Activated naive CD8-positive, alpha-beta T cell (primary cell): Measurements from ENCODE around the gene LYPD1.
"Not testable (repeated sequence)": the region's sequence is repeated elsewhere in the genome, so short reads cannot be mapped to it uniquely, and the experiment has no call there.

Source experiments
- H3K27ac Mint-ChIP-seq: one replicate; pipeline ENCODE4 v1.8.0; 2021; ENCODE audit warnings: mixed read lengths
- H3K27me3 Mint-ChIP-seq: one replicate; pipeline ENCODE4 v1.8.0; 2021; ENCODE audit warnings: mixed read lengths
- H3K36me3 Mint-ChIP-seq: one replicate; pipeline ENCODE4 v1.8.0; 2021; ENCODE audit warnings: mixed read lengths
- H3K4me1 Mint-ChIP-seq: one replicate; pipeline ENCODE4 v1.8.0; 2021; ENCODE audit warnings: low read depth, mixed read lengths
- H3K4me3 Mint-ChIP-seq: one replicate; pipeline ENCODE4 v1.8.0; 2021; ENCODE audit warnings: mild to moderate bottlenecking, mixed read lengths
- H3K9me3 Mint-ChIP-seq: one replicate; pipeline ENCODE4 v1.8.0; 2021; ENCODE audit warnings: low read depth, mixed read lengths

LYPD1 gene, protein sequence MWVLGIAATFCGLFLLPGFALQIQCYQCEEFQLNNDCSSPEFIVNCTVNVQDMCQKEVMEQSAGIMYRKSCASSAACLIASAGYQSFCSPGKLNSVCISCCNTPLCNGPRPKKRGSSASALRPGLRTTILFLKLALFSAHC

DNA sequence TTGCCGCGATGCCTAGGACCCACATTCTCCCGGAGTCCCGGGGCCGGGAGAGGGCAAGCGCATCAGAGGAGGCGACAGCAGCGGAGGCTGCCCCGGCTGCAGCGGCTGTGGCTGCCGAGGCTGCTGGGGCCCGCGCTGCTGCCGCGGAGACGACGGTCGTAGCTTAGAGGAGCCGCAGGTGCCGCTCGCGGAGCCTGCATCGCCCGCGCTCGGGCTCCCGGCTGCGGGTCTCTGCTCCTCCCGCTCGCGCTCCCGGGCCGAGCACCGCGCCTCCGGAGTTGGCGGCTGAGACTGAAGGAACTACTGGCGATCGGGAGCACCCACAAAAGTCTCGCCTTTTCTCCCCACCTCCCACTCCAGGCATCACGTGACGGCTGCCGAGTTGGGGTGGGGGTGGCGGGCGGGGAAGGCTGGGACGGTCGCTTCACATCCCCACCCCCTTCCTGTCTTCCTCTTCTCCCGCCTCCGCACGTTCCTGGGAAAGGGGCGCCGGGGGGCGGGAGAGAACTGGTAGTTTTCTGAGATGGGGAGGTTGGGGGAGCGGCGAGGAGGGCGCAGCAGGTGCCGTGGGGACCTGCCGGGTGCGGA is at the start of gene LYPD1:
Gene LYPD1, minus strand, starts transcription at position 298 of the 588 bp plus-strand sequence. Its CDS starts 273 bp downstream, at position 25.
- Mint-ChIP-seq H3K27me3 (peaks cover 16% of the 10 kb centered on the region), H3K4me3 (no peak within 1 kb of the TSS), H3K9me3 (no peaks in the 10 kb centered on the region)

DNA sequence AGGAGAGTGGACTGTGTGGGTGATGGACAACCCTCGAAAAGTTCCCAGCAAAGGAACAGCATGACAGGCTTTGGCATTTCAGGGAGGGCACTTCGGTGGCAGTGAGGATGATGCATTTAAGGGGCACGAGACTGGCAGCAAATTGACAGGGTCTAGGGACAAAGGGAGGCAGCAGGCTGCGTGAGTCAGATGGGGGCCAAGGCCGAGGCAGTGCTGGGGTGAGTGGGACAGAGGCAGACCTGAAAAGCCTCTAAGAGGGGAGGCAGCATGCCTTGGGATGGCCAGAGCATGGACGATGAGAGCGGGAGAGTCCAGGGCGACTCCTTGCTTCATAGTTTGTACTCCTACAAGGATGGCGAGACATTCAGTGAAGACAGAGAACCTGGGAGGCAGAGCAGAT is 49.5 kb upstream of the LYPD1 start:
- H3K9me3 Mint-ChIP-seq = no peaks in the 10 kb centered on the region
- H3K27ac Mint-ChIP-seq = no peak overlapping the region
- no peaks in the 10 kb centered on the region for H3K36me3 Mint-ChIP-seq

More for the DNA sequence above, at the start of gene LYPD1:
- Mint-ChIP-seq H3K4me1 (peaks cover 5% of the 10 kb centered on the region), H3K36me3 (no peaks in the 10 kb centered on the region), H3K27ac (no peak within 1 kb of the TSS)

DNA sequence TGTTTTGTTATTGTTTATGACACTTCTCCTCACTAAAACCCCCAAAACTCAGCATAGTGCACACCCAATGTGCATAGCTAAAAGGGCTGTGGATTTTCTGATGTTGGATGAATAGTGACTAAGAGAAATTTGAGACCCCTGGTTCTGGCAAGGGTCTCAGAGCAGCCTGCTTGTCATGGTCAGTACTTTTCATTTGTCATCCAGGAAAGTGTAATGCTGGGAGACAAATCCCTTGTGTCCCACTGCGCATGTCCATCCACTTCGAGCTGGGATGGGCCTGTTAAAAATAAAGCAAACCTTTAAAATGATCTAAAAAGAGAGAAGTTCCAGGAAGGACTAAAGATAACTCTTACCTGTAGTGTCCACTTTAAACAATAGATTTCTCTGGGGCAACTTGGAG is 46.9 kb upstream of the LYPD1 start:
- Mint-ChIP-seq H3K27me3 (no peaks in the 10 kb centered on the region), H3K9me3 (no peaks in the 10 kb centered on the region), H3K4me1 (no peaks in the 10 kb centered on the region), H3K27ac (no peak overlapping the region), H3K4me3 (no peak overlapping the region), H3K36me3 (no peaks in the 10 kb centered on the region)

More for the DNA sequence above, 49.5 kb upstream of the LYPD1 start:
- H3K4me3 Mint-ChIP-seq = no peak overlapping the region
- H3K27me3 Mint-ChIP-seq = no peaks in the 10 kb centered on the region
- H3K4me1 Mint-ChIP-seq = no peaks in the 10 kb centered on the region

DNA sequence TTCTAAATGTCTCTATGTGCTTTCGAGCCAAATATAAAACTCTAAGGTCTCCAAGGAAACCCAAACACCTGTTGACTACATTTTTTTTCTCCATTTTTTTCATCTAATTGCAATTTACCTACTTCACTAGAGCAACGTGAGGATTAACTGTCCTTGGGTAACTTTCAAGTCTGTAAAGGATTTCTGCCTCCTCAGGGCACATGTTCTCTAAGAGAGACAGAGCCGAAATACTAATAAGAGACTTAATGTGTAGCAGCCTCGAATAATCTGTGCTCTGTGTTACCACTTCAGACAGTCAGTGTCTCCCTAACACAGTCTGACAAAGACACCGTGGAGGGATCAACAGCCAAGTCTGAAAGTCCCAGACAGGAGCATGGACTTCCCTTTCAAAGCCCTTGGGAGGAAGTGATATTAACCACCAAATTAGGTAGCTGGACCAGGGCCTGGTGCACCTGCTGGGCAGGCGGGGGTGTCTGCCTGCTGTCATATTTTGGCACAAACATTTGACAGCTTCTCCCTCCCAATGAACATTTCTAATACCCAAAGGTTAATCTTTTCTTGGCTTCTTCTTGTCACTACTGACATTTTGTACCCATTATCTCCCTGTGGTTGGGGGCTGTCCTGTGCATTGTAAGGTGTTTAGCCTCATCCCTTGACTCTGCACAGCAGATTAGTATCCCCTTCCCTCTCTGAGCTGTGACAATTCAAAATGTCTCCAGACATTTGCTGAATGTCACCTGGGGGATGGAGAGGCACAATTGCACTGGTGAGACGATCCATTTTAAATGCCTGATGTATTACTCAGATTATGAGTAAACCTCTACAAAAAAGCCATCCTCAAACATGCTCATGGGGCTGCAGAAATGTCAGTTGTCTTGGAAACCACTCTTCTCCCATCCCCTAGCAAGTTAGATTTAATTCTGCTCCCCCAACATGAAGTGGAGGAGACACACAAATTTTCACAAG is 45.7 kb upstream of the LYPD1 start:
- H3K9me3 Mint-ChIP-seq = no peaks in the 10 kb centered on the region
- H3K27me3 Mint-ChIP-seq = no peaks in the 10 kb centered on the region
- no peak overlapping the region for H3K27ac Mint-ChIP-seq
- no peak overlapping the region for H3K4me3 Mint-ChIP-seq
- H3K4me1 Mint-ChIP-seq = no peaks in the 10 kb centered on the region
- no peaks in the 10 kb centered on the region for H3K36me3 Mint-ChIP-seq

DNA sequence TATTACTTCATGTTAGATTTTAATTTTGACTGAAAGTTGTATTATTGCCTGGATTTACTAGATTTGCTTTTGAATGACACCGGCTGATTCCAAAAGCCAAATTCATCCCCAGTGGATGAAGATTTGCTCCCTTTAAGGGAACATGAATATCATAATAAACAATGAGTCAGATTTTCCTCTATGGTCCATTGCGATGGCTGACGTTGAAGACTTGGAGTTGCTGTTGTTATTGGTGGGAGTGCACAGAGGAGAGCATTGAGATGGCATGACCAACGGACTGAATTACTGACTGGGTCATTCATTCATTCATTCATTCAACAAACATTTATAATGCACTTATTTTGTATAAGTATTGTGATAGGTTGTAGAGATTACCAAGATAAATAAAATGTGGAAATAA is 33.4 kb upstream of the LYPD1 start:
- H3K36me3 Mint-ChIP-seq = no peaks in the 10 kb centered on the region
- no peak overlapping the region for H3K27ac Mint-ChIP-seq
- H3K9me3 Mint-ChIP-seq = peaks cover 3% of the 10 kb centered on the region
- no peak overlapping the region for H3K4me3 Mint-ChIP-seq
- no peaks in the 10 kb centered on the region for H3K4me1 Mint-ChIP-seq
- no peaks in the 10 kb centered on the region for H3K27me3 Mint-ChIP-seq

DNA sequence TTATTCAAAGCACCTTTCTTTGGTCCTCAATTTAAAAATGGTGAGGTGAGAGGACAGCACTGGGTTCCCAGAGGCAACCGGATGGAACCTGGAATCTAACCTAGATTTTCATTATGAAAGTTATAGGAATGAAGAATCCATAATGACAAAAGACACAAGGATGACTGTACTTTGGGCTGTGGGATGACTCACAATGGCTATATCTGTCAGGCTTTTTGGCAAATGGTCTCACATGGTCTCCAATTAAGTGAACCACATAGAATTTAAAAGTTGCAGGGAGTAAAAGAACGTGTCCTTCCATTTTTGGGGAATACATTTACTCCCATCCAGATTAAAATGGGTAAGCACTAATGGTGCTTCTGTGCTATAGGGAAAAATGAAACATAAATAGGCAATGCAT is 31.8 kb upstream of the LYPD1 start:
- H3K36me3 Mint-ChIP-seq = no peaks in the 10 kb centered on the region
- no peak overlapping the region for H3K27ac Mint-ChIP-seq
- no peaks in the 10 kb centered on the region for H3K4me1 Mint-ChIP-seq
- no peaks in the 10 kb centered on the region for H3K27me3 Mint-ChIP-seq
- H3K9me3 Mint-ChIP-seq = peaks cover 3% of the 10 kb centered on the region
- no peak overlapping the region for H3K4me3 Mint-ChIP-seq

DNA sequence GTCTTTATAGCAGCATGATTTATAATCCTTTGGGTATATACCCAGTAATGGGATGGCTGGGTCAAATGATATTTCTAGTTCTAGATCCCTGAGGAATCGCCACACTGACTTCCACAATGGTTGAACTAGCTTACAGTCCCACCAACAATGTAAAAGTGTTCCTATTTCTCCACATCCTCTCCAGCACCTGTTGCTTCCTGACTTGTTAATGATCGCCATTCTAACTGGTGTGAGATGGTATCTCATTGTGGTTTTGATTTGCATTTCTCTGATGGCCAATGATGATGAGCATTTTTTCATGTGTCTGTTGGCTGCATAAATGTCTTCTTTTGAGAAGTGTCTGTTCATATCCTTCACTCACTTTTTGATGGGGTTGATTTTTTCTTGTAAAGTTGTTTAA is 29.8 kb upstream of the LYPD1 start:
- H3K4me1 Mint-ChIP-seq, H3K27me3 Mint-ChIP-seq, H3K9me3 Mint-ChIP-seq, H3K36me3 Mint-ChIP-seq, H3K27ac Mint-ChIP-seq, H3K4me3 Mint-ChIP-seq: not testable (repeated sequence)

DNA sequence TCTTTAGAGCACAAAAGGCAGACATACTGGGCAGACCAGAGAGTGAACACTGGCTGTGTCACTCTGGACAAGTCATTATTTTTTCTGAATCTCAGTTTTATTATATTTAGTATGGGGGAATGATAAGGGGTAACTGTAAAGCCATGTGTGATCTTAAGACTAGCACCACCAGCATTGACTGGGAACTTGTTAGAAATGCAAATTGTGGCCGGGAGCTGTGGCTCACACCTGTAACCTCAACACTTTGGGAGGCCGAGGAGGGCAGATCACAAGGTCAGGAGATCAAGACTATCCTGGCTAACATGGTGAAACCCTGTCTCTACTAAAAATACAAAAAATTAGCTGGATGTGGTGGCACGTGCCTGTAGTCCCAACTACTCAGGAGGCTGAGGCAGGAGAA is 28.3 kb upstream of the LYPD1 start:
- H3K27me3 Mint-ChIP-seq, H3K4me1 Mint-ChIP-seq, H3K4me3 Mint-ChIP-seq, H3K27ac Mint-ChIP-seq, H3K9me3 Mint-ChIP-seq, H3K36me3 Mint-ChIP-seq: not testable (repeated sequence)

DNA sequence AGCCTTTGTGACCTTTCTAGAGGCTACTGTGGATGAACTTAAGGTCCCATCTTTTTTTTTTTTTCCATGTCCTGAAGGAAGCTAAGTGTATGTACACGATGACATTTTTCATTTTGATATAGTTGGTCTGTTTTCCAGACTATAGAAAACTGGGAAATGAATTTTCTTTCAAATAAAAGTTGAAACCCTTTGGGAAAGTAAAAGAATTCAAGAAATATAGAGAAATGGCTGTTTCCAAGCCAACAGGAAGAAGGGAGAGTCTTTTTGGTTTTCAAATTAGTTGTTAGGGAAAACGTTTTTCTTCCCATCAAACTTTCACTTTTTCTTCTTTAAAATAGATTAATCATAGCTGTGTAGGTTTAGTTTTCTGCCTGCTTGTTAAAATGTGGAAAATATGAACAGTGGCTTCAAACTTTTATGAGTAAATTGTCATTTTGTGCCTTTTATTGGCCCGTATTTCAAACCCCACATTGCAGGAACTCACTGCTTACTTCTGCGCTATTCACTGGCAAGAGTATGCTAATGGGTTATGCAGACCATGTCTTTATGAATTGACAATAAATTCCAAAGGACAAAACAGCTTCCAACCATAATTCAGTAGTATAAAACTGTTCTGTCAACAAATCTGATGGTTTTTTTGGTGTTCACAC is 27.7 kb upstream of the LYPD1 start:
- Mint-ChIP-seq H3K36me3 (no peaks in the 10 kb centered on the region), H3K27me3 (no peaks in the 10 kb centered on the region), H3K27ac (no peak overlapping the region), H3K4me3 (no peak overlapping the region), H3K4me1 (no peaks in the 10 kb centered on the region), H3K9me3 (no peaks in the 10 kb centered on the region)

DNA sequence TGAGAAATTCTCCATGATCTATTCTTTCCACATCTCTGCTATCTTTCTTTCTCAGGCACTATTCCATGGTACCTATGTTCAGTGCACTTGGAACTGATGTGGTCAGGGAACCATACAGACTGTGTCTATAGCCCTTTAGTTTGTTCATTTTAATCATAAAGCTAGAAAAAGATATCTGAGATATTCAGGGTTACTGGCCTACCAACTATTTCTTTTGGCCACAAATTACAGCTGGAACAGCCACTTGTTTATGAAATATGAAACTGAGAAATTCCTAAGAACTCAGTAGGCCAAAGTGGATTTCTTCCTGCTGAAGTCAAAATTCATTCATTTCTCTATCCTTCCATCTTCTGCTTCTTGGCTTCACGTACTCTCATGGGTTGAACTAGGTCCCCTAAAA is 22.8 kb upstream of the LYPD1 start:
- Mint-ChIP-seq H3K27ac (no peak overlapping the region), H3K36me3 (no peaks in the 10 kb centered on the region), H3K9me3 (no peaks in the 10 kb centered on the region), H3K27me3 (no peaks in the 10 kb centered on the region), H3K4me1 (no peaks in the 10 kb centered on the region), H3K4me3 (no peak overlapping the region)

DNA sequence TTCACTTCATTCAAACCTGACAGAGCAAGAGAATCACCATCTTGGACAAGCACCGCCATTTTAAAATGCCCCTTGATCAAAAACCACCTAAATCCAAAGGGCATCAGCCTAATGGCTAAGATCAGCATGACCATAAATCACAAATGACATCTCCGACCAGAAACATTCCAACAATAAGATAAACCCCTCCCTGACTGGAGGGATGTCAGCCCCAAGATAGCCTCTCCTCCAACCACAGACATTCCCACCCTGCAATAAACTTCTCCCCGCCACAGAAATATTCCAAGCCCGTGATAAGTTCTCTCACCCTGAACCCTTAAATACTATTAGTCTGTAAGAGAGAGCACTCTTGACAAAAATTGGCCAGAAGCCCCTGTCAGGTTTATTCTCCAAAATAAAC is 21.6 kb upstream of the LYPD1 start:
- Mint-ChIP-seq H3K9me3 (no peaks in the 10 kb centered on the region), H3K27me3 (no peaks in the 10 kb centered on the region), H3K27ac (no peak overlapping the region), H3K4me1 (no peaks in the 10 kb centered on the region), H3K4me3 (no peak overlapping the region), H3K36me3 (no peaks in the 10 kb centered on the region)

DNA sequence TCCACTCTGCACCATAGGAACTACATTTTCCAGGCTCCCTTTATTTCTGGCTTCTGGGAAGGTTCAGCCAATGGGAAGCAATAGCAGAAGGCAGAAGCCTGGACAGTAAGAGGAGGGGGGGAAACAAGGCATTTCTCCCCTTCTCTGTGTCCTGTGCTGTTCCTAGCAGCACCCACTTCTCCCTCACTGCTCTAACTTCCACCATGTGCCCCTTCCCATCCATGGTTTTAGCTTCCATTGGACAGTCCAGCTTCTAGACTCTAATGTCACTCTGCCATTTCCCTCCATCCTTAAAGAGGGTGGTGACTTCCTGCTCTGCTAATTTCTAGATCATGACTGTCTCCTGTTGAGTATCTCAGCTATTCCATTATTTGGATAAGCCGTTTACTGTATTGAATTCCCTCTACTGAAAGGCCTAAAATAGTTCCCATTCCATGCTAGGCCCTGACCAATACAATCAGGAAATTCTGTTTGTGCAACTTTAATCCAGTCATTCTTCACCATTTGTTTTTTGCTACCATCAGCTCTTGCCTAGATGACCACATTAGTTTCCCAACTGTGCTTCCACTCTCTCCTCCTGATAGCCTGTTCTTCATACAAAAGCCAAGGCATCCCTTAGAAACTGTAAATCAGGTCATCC is 20.8 kb upstream of the LYPD1 start:
- H3K36me3 Mint-ChIP-seq = no peaks in the 10 kb centered on the region
- H3K27me3 Mint-ChIP-seq = no peaks in the 10 kb centered on the region
- H3K4me3 Mint-ChIP-seq = no peak overlapping the region
- no peak overlapping the region for H3K27ac Mint-ChIP-seq
- H3K9me3 Mint-ChIP-seq = no peaks in the 10 kb centered on the region
- no peaks in the 10 kb centered on the region for H3K4me1 Mint-ChIP-seq

DNA sequence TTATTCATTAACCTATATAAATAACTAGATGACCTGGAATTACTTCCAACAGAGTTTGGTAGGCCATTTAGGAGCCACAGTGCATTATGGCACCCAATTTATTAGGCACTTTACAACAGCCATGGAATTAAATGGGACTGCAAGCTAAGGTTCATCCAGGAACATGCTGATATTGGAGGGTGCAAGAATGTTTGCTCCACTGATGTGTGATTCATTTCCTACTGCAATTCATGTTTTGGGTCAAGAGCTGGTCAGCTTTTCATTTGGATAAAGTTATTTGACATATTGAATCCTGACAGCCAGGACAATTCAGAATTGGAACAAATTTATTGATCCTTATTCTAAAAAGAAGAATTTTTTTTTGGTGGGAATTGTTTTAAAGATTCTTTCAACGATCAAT is 11.8 kb upstream of the LYPD1 start:
- Mint-ChIP-seq H3K36me3 (no peaks in the 10 kb centered on the region), H3K4me1 (no peaks in the 10 kb centered on the region), H3K4me3 (no peak overlapping the region), H3K27ac (no peak overlapping the region), H3K9me3 (no peaks in the 10 kb centered on the region), H3K27me3 (peaks cover 3% of the 10 kb centered on the region)

DNA sequence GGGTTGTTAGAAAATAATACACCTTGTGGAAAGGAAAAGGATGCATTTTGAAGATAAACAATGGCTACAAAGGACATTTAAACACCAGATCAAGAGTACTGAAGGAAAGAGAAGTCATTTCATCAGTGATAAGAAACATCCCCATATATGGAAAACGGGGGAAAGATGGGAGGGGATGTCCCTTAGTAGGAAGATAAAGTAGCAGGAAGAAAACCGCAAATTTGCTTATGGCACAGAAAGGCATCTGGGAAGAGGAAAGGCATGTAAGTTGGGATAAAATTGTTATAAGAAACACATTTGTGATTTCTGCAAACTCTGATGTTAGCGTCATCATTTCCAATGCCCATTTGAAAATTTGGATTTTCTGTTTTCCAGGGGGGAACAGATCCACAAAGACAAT is 10.5 kb upstream of the LYPD1 start:
- Mint-ChIP-seq H3K9me3 (no peaks in the 10 kb centered on the region), H3K36me3 (no peaks in the 10 kb centered on the region), H3K27me3 (peaks cover 5% of the 10 kb centered on the region), H3K4me1 (no peaks in the 10 kb centered on the region), H3K4me3 (no peak overlapping the region), H3K27ac (no peak overlapping the region)

DNA sequence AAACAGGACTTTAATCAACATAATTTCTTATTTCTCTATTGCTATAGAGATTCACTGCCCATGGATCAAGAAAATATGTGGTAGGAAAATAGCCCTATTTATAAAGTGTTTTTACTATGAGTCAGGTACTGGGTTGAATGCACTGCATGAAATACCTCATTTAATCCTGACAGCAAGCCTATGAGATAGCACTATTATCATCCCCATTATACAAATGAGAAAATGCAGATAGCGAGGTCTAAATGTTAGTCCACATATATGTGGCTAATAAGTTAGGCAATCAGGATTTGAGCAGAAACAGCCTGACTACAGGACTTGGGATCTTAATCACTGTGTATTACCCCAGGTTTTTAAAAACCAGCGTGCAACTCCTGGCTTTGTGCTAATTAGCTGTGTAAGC is 8.5 kb upstream of the LYPD1 start:
- H3K4me3 Mint-ChIP-seq = no peak overlapping the region
- no peaks in the 10 kb centered on the region for H3K4me1 Mint-ChIP-seq
- H3K27ac Mint-ChIP-seq = no peak overlapping the region
- no peaks in the 10 kb centered on the region for H3K9me3 Mint-ChIP-seq
- H3K36me3 Mint-ChIP-seq = no peaks in the 10 kb centered on the region
- peaks cover 8% of the 10 kb centered on the region for H3K27me3 Mint-ChIP-seq
